Measurements from ENCODE around the gene FCSK. TPM values are rescaled to one million over a fixed set of nuclear protein-coding genes. Genes with fewer than 3 reads are reported as not detected.

FCSK gene
- total and polyA plus RNA-seq, 2 of the 13 experiments (the other 11 are each of a cell fraction or from before 2014, with no cell fraction given): 9.1 to 19.2 TPM

DNA sequence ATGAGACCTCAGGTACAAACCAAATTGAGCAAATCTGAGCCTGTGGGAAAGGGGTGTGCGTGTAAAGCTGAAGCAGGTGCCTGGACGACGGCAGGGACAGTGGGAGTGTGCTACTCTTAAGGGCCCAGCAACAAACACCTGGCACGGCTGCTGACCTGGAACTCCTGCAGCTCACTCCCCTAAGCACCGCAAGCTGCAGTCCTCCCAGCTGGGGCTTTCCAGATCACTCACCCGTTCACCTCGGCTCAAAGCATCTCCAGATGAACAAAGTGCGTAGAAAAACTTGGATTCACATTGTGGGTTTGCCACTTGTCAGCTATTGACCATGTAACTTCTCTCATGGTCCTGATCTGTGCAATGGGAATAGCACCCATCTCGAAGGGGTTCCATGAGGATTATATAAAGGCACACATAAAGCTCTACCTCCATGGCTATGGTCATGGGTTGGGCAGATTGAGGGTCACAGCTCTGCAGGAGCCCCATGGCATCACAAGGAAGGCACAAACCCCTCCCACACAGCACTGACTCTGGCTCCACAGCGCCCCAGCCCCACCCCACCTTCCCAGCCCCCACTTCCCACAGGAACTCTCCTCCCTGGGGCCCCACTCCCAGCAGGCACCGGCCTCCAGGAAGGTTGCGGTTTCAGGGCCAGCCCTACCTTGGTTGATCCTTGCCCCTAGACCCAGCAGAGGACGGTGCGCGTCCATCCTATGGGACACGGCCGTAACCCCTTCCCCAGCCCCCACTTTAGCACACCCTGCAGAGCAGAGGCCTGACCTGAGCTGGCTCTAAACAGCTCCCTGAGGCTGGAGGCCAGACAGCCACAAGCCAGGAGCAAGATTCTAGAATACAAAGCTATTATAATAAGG is 37.4 kb upstream of the FCSK start (continued):
- TF ChIP-seq, protein P1, sequence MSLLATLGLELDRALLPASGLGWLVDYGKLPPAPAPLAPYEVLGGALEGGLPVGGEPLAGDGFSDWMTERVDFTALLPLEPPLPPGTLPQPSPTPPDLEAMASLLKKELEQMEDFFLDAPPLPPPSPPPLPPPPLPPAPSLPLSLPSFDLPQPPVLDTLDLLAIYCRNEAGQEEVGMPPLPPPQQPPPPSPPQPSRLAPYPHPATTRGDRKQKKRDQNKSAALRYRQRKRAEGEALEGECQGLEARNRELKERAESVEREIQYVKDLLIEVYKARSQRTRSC (CRISPR knock-in tag; IDR thresholded peaks at IDR 0.05; ENCODE audit: low read depth): no peak
- TF ChIP-seq, protein P2, sequence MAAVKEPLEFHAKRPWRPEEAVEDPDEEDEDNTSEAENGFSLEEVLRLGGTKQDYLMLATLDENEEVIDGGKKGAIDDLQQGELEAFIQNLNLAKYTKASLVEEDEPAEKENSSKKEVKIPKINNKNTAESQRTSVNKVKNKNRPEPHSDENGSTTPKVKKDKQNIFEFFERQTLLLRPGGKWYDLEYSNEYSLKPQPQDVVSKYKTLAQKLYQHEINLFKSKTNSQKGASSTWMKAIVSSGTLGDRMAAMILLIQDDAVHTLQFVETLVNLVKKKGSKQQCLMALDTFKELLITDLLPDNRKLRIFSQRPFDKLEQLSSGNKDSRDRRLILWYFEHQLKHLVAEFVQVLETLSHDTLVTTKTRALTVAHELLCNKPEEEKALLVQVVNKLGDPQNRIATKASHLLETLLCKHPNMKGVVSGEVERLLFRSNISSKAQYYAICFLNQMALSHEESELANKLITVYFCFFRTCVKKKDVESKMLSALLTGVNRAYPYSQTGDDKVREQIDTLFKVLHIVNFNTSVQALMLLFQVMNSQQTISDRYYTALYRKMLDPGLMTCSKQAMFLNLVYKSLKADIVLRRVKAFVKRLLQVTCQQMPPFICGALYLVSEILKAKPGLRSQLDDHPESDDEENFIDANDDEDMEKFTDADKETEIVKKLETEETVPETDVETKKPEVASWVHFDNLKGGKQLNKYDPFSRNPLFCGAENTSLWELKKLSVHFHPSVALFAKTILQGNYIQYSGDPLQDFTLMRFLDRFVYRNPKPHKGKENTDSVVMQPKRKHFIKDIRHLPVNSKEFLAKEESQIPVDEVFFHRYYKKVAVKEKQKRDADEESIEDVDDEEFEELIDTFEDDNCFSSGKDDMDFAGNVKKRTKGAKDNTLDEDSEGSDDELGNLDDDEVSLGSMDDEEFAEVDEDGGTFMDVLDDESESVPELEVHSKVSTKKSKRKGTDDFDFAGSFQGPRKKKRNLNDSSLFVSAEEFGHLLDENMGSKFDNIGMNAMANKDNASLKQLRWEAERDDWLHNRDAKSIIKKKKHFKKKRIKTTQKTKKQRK (IDR thresholded peaks at IDR 0.05; ENCODE audit: low read length): no peak
- TF ChIP-seq MED1 (CRISPR knock-in tag; IDR thresholded peaks at IDR 0.05): peak; percentile 35; the same call in 1 of the 2 replicates
- TF ChIP-seq SAP130 (CRISPR knock-in tag; IDR thresholded peaks at IDR 0.05; ENCODE audit: low read depth): peak; percentile 51
- TF ChIP-seq REPIN1 (CRISPR knock-in tag; IDR thresholded peaks at IDR 0.05; ENCODE audit: borderline replicate concordance, low read depth): 0 out of 2 replicates have a peak, but pooled peaks have one; percentile 49
- TF ChIP-seq, protein P3, sequence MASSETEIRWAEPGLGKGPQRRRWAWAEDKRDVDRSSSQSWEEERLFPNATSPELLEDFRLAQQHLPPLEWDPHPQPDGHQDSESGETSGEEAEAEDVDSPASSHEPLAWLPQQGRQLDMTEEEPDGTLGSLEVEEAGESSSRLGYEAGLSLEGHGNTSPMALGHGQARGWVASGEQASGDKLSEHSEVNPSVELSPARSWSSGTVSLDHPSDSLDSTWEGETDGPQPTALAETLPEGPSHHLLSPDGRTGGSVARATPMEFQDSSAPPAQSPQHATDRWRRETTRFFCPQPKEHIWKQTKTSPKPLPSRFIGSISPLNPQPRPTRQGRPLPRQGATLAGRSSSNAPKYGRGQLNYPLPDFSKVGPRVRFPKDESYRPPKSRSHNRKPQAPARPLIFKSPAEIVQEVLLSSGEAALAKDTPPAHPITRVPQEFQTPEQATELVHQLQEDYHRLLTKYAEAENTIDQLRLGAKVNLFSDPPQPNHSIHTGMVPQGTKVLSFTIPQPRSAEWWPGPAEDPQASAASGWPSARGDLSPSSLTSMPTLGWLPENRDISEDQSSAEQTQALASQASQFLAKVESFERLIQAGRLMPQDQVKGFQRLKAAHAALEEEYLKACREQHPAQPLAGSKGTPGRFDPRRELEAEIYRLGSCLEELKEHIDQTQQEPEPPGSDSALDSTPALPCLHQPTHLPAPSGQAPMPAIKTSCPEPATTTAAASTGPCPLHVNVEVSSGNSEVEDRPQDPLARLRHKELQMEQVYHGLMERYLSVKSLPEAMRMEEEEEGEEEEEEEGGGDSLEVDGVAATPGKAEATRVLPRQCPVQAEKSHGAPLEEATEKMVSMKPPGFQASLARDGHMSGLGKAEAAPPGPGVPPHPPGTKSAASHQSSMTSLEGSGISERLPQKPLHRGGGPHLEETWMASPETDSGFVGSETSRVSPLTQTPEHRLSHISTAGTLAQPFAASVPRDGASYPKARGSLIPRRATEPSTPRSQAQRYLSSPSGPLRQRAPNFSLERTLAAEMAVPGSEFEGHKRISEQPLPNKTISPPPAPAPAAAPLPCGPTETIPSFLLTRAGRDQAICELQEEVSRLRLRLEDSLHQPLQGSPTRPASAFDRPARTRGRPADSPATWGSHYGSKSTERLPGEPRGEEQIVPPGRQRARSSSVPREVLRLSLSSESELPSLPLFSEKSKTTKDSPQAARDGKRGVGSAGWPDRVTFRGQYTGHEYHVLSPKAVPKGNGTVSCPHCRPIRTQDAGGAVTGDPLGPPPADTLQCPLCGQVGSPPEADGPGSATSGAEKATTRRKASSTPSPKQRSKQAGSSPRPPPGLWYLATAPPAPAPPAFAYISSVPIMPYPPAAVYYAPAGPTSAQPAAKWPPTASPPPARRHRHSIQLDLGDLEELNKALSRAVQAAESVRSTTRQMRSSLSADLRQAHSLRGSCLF (CRISPR knock-in tag; IDR thresholded peaks at IDR 0.05; ENCODE audit: borderline replicate concordance): no peak
- TF ChIP-seq TCF12 (IDR thresholded peaks at IDR 0.05): no peak
- no peak for TF ChIP-seq TCF12 (CRISPR knock-in tag; IDR thresholded peaks at IDR 0.05)
- TF ChIP-seq ZNF331 (CRISPR knock-in tag; IDR thresholded peaks at IDR 0.05): peak; percentile 56
- TF ChIP-seq, protein P4, sequence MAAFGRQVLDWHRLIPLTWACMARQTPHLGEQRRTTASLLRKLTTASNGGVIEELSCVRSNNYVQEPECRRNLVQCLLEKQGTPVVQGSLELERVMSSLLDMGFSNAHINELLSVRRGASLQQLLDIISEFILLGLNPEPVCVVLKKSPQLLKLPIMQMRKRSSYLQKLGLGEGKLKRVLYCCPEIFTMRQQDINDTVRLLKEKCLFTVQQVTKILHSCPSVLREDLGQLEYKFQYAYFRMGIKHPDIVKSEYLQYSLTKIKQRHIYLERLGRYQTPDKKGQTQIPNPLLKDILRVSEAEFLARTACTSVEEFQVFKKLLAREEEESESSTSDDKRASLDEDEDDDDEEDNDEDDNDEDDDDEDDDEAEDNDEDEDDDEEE (CRISPR knock-in tag; IDR thresholded peaks at IDR 0.05): no peak
- TF ChIP-seq ZNF616 (CRISPR knock-in tag; IDR thresholded peaks at IDR 0.05; ENCODE audit: low read depth): no peak
- no peak for TF ChIP-seq ZNF367 (CRISPR knock-in tag; IDR thresholded peaks at IDR 0.05; ENCODE audit: borderline replicate concordance)
- TF ChIP-seq LCORL (IDR thresholded peaks at IDR 0.05): no peak
- 0 out of 2 replicates have a peak, but pooled peaks have one; percentile 73 for TF ChIP-seq LCORL (CRISPR knock-in tag; IDR thresholded peaks at IDR 0.05)
- TF ChIP-seq CEBPG (CRISPR knock-in tag; IDR thresholded peaks at IDR 0.05): no peak
- TF ChIP-seq EEA1 (CRISPR knock-in tag; IDR thresholded peaks at IDR 0.05; ENCODE audit: borderline replicate concordance): no peak
- 0 out of 2 replicates have a peak, but pooled peaks have one; percentile 24 for TF ChIP-seq CHCHD3 (CRISPR knock-in tag; IDR thresholded peaks at IDR 0.05)
- no peak for TF ChIP-seq ZNF530 (CRISPR knock-in tag; IDR thresholded peaks at IDR 0.05; ENCODE audit: low read depth)
- no peak for TF ChIP-seq ZSCAN22 (CRISPR knock-in tag; IDR thresholded peaks at IDR 0.05)
- TF ChIP-seq CC2D1A (CRISPR knock-in tag; IDR thresholded peaks at IDR 0.05): no peak
- no peak for TF ChIP-seq ZNF160 (CRISPR knock-in tag; IDR thresholded peaks at IDR 0.05)

Measured in HepG2 (cell line).